ENCODE measurements around the gene SLC16A7. TPM values are rescaled to one million over a fixed set of nuclear protein-coding genes. Genes with fewer than 3 reads are reported as not detected.

Gene SLC16A7
- total RNA-seq, 6 donors from 2014 or later, result 5.3 to 35.6 (median 22.5) TPM

DNA sequence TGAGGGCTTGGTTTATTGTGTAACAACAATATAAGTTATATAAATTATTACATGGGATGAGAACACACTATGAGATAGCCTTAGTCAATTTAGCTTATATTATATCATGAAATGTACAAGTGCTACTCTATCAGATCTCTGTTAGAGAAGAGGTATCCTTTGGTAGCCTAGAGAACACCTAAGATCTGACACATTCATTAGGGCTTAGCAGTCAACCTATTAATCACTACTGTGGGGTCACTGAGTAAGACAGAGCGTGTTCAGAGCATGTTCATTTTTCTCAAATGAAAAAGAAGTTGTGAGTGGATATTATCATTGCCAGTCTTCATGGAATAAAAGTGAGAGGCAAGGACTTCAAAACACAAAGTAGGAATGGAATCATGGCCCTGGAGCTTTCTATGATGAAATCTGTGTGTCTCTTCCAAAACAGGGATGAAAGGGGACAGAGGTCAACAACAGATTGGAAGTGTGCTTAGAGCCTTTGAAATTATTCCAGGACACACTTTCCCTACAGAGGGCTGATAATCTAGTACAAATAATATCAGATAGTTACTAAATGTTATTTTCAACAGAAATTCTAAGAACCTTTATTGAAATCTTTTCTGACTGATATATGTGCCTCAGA lies 114.3 kb downstream of the SLC16A7 start:
- no peak for TF ChIP-seq POLR2A (IDR thresholded peaks at IDR 0.05)
- no peak for TF ChIP-seq EP300 (IDR thresholded peaks at IDR 0.05)
- no peak for TF ChIP-seq POLR2AphosphoS5 (IDR thresholded peaks at IDR 0.05)
- TF ChIP-seq, protein P1, sequence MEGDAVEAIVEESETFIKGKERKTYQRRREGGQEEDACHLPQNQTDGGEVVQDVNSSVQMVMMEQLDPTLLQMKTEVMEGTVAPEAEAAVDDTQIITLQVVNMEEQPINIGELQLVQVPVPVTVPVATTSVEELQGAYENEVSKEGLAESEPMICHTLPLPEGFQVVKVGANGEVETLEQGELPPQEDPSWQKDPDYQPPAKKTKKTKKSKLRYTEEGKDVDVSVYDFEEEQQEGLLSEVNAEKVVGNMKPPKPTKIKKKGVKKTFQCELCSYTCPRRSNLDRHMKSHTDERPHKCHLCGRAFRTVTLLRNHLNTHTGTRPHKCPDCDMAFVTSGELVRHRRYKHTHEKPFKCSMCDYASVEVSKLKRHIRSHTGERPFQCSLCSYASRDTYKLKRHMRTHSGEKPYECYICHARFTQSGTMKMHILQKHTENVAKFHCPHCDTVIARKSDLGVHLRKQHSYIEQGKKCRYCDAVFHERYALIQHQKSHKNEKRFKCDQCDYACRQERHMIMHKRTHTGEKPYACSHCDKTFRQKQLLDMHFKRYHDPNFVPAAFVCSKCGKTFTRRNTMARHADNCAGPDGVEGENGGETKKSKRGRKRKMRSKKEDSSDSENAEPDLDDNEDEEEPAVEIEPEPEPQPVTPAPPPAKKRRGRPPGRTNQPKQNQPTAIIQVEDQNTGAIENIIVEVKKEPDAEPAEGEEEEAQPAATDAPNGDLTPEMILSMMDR (IDR thresholded peaks at IDR 0.05), result no peak
- WGBS, 2 donors, result 4 to 56% methylated on average over 1 of the region's 1 CpG
- no peak overlapping the region for H3K4me3 ChIP-seq
- H3K9me3 ChIP-seq, result no peaks in the 10 kb centered on the region
- DNase-seq (no peak), ATAC-seq (ENCODE audit: low FRiP score in 2 of 2) (no peak)
- no peaks in the 10 kb centered on the region for H3K36me3 ChIP-seq
- H3K4me1 ChIP-seq, result no peaks in the 10 kb centered on the region
- H3K27ac ChIP-seq, result no peak overlapping the region
- no peaks in the 10 kb centered on the region for H3K27me3 ChIP-seq

DNA sequence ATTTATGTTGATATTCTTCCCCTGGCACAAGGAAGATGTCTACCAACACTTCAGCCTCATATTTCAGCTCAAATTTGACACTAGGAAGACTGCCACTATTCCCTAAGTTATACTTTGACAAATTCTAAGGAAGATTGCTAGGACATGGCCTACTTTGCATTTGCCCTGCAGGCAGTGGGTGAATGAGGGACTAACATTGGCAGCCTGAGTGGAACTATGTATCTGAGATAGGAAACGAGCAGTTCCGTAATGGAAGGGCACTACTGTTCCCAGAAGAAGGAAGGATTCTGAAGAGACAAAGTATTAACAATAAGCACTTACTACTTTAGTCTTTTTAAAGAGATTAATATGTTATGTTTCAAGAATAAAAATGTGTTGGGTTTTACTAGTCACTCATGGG lies 115.1 kb downstream of the SLC16A7 start:
- no peak for TF ChIP-seq POLR2A (IDR thresholded peaks at IDR 0.05)
- TF ChIP-seq, protein P1 (IDR thresholded peaks at IDR 0.05), result no peak

DNA sequence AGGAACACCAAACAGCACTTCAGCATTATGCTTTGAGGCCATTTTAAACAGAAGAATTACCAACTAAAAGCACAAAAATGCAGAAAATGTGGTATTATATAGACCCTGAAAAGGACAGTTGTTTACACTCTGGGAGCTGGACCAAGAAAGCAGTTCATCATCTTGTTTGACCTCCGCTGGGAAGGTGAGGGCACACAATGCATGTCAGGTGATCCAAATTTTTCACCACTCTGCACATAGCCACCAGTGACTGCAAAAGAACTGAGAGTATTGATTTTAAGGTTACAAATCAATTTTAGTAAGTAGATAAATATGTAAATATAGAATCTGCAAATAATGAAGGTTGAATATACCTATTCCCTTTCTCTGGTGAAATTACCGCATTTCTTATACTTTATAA lies 119.6 kb downstream of the SLC16A7 start:
- H3K4me3 ChIP-seq, result no peak overlapping the region
- DNase-seq, result no peak
- no peaks in the 10 kb centered on the region for H3K36me3 ChIP-seq
- H3K27me3 ChIP-seq, result no peaks in the 10 kb centered on the region
- ATAC-seq (ENCODE audit: low FRiP score in 2 of 2), result no peak
- H3K27ac ChIP-seq, result no peak overlapping the region
- H3K4me1 ChIP-seq, result no peaks in the 10 kb centered on the region
- 91 to 93% methylated on average over 2 of the region's 2 CpGs for WGBS, 2 donors
- TF ChIP-seq POLR2A (IDR thresholded peaks at IDR 0.05) (no peak), EP300 (IDR thresholded peaks at IDR 0.05) (no peak), POLR2AphosphoS5 (IDR thresholded peaks at IDR 0.05) (no peak)
- TF ChIP-seq, protein P1 (IDR thresholded peaks at IDR 0.05), result no peak
- no peaks in the 10 kb centered on the region for H3K9me3 ChIP-seq

More for the DNA sequence above, 115.1 kb downstream of the SLC16A7 start:
- DNase-seq (no peak), ATAC-seq (ENCODE audit: low FRiP score in 2 of 2) (no peak)
- no peaks in the 10 kb centered on the region for H3K27me3 ChIP-seq
- H3K36me3 ChIP-seq, result no peaks in the 10 kb centered on the region
- WGBS, 2 donors, result 84 to 90% methylated on average over 2 of the region's 2 CpGs
- H3K4me3 ChIP-seq, result no peak overlapping the region
- H3K27ac ChIP-seq, result no peak overlapping the region
- no peaks in the 10 kb centered on the region for H3K4me1 ChIP-seq
- no peaks in the 10 kb centered on the region for H3K9me3 ChIP-seq

DNA sequence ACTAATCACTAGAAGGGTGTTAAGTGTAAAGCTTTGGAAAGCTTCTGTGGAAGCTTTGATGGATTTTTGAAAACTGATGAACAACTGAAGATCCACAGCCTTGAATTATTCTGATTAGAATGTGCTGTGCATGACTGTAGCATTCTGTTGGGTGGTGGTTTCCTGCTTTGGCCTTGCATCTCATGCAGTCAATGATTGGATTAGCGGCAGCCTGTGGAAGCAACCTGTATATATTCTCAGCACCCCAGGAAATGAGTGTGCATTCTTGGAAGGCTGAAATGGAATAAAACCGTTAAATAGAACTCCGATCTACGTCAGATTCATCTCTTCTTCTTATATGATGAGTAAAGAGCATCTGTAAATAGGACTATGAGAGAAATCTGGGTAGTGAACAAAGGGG lies 120.2 kb downstream of the SLC16A7 start:
- TF ChIP-seq POLR2A (IDR thresholded peaks at IDR 0.05) (no peak), POLR2AphosphoS5 (IDR thresholded peaks at IDR 0.05) (no peak), EP300 (IDR thresholded peaks at IDR 0.05) (no peak)
- TF ChIP-seq, protein P1 (IDR thresholded peaks at IDR 0.05), result no peak
- 74 to 84% methylated on average over 4 of the region's 4 CpGs for WGBS, 2 donors
- DNase-seq (no peak), ATAC-seq (ENCODE audit: low FRiP score in 2 of 2) (no peak)
- H3K4me1 ChIP-seq, result no peaks in the 10 kb centered on the region
- H3K9me3 ChIP-seq, result no peaks in the 10 kb centered on the region
- no peak overlapping the region for H3K4me3 ChIP-seq
- H3K27ac ChIP-seq, result no peak overlapping the region
- no peaks in the 10 kb centered on the region for H3K27me3 ChIP-seq
- H3K36me3 ChIP-seq, result no peaks in the 10 kb centered on the region

DNA sequence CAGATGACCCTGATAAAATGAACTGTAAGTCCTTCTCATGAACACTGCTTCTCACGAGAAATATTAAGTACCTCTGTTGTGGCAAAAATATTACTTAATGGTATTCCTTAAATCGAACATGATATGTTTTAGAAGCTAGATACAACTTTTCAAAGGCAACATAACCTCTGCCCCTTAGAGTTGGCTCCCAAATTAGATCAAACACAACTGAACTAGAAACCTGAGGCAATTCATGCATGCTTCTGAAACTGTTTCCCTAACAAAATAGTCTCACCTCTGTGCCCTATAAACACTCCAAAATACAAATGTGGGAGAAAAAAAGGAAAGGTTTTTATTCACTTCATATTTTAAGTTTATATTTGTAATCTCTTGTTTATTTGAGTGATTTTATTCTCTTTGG lies 121.6 kb downstream of the SLC16A7 start:
- DNase-seq (no peak), ATAC-seq (ENCODE audit: low FRiP score in 2 of 2) (no peak)
- Histone ChIP-seq H3K36me3 (no peaks in the 10 kb centered on the region), H3K27me3 (no peaks in the 10 kb centered on the region), H3K9me3 (no peaks in the 10 kb centered on the region), H3K4me3 (no peak overlapping the region), H3K4me1 (no peaks in the 10 kb centered on the region), H3K27ac (no peak overlapping the region)
- 63 to 75% methylated on average over 2 of the region's 2 CpGs for WGBS, 2 donors
- TF ChIP-seq, protein P1 (IDR thresholded peaks at IDR 0.05), result no peak
- TF ChIP-seq POLR2AphosphoS5 (IDR thresholded peaks at IDR 0.05) (no peak), EP300 (IDR thresholded peaks at IDR 0.05) (no peak), POLR2A (IDR thresholded peaks at IDR 0.05) (no peak)

All from upper lobe of left lung (tissue), 6 donors.